SK-N-SH (cell line): ENCODE results near the gene KAT2A.

Experiments
- CHD2 ChIP-seq: fragments of 150-350 bp; IDR thresholded peaks from 2 replicates; pipeline ENCODE4 v1.6.1; 2018; ENCODE audit warnings: low read length; ENCODE audit not compliant: partially characterized antibody
- EZH2phosphoT487 ChIP-seq: fragments of 200-600 bp; sonication (generic); IDR thresholded peaks from 2 replicates; pipeline ENCODE4 v1.6.1; 2017; ENCODE audit warnings: low read depth, mixed run types, mild to moderate bottlenecking, antibody characterized with exemption, moderate library complexity, borderline replicate concordance
- MEF2A ChIP-seq: IDR thresholded peaks from 2 replicates; pipeline ENCODE4 v1.4.0; 2012; ENCODE audit warnings: low read depth, borderline replicate concordance
- POLR2AphosphoS5 ChIP-seq: IDR thresholded peaks from 2 replicates; pipeline ENCODE4 v1.6.1; 2012; ENCODE audit warnings: low read depth, low read length
- RAD21 ChIP-seq: IDR thresholded peaks from 2 replicates; pipeline ENCODE4 v1.6.1; 2012; ENCODE audit warnings: mild to moderate bottlenecking, low read length
- RCOR1 ChIP-seq: fragments of 150-350 bp; IDR thresholded peaks from 2 replicates; pipeline ENCODE4 v1.6.1; 2017; ENCODE audit warnings: antibody characterized with exemption, low read length
- RFX5 ChIP-seq: IDR thresholded peaks from 2 replicates; pipeline ENCODE4 v1.6.1; 2012; ENCODE audit warnings: mild to moderate bottlenecking, improper control_type of control experiment, low read length
- YY1 ChIP-seq: IDR thresholded peaks from 2 replicates; pipeline ENCODE4 v1.4.0; 2012; ENCODE audit warnings: low read depth, mild to moderate bottlenecking
- TF ChIP-seq, protein P1 (sequence below): fragments of 200-600 bp; sonication (generic); IDR thresholded peaks from 2 replicates; pipeline ENCODE4 v1.6.1; 2017; ENCODE audit warnings: antibody characterized with exemption, mild to moderate bottlenecking, moderate library complexity
- TF ChIP-seq, protein P2 (sequence below): fragments of 150-350 bp; IDR thresholded peaks from 2 replicates; pipeline ENCODE4 v1.6.1; 2016; ENCODE audit warnings: mild to moderate bottlenecking, low read depth, low read length
- TF ChIP-seq, protein P3 (sequence below): fragments of 150-350 bp; IDR thresholded peaks from 2 replicates; pipeline ENCODE4 v1.6.1; 2017; ENCODE audit warnings: antibody characterized with exemption, low read length, low read depth, borderline replicate concordance
- TF ChIP-seq, protein P4 (sequence below): IDR thresholded peaks from 2 replicates; pipeline ENCODE4 v1.6.1; 2012; ENCODE audit warnings: mild to moderate bottlenecking, low read depth, low read length, moderate library complexity

DNA sequence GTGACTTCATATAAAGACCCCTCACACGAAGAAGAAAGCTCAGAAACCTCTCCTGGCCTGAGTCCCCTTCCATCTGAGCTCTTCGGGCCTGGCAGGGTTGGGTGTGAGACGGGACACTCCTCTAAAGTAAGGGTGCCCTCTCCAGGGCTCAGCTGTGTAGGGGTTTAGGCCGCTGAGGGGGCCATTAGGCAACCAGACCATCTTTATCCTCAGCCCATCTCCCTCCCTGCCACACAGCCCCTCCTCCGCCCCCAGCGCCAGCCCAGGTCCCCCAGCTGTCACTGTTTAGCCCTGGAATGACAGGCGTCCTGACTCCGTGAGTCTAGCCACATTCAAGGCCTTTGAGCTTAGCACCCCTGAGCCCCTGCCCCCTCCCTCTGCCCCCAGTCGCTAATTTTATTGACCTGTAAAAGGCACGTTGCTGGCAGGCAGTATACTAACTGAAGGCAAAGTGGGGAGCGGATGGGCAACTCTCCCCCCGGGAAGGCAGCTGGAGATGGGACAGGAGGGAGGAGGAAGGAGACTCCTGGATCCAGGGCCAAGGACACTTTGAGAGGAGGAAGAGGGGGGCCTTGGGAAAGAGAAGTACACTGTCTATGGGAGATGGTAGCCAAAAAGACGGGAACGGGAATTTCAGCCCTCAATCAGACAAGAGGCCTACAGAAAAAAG, 22.3 kb downstream of the KAT2A start:
- TF ChIP-seq, protein P1, sequence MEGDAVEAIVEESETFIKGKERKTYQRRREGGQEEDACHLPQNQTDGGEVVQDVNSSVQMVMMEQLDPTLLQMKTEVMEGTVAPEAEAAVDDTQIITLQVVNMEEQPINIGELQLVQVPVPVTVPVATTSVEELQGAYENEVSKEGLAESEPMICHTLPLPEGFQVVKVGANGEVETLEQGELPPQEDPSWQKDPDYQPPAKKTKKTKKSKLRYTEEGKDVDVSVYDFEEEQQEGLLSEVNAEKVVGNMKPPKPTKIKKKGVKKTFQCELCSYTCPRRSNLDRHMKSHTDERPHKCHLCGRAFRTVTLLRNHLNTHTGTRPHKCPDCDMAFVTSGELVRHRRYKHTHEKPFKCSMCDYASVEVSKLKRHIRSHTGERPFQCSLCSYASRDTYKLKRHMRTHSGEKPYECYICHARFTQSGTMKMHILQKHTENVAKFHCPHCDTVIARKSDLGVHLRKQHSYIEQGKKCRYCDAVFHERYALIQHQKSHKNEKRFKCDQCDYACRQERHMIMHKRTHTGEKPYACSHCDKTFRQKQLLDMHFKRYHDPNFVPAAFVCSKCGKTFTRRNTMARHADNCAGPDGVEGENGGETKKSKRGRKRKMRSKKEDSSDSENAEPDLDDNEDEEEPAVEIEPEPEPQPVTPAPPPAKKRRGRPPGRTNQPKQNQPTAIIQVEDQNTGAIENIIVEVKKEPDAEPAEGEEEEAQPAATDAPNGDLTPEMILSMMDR: no peak
- TF ChIP-seq MEF2A: no peak
- TF ChIP-seq, protein P2, sequence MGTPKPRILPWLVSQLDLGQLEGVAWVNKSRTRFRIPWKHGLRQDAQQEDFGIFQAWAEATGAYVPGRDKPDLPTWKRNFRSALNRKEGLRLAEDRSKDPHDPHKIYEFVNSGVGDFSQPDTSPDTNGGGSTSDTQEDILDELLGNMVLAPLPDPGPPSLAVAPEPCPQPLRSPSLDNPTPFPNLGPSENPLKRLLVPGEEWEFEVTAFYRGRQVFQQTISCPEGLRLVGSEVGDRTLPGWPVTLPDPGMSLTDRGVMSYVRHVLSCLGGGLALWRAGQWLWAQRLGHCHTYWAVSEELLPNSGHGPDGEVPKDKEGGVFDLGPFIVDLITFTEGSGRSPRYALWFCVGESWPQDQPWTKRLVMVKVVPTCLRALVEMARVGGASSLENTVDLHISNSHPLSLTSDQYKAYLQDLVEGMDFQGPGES: no peak
- TF ChIP-seq, protein P3, sequence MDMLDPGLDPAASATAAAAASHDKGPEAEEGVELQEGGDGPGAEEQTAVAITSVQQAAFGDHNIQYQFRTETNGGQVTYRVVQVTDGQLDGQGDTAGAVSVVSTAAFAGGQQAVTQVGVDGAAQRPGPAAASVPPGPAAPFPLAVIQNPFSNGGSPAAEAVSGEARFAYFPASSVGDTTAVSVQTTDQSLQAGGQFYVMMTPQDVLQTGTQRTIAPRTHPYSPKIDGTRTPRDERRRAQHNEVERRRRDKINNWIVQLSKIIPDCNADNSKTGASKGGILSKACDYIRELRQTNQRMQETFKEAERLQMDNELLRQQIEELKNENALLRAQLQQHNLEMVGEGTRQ: no peak
- TF ChIP-seq EZH2phosphoT487: no peak
- TF ChIP-seq, protein P4, sequence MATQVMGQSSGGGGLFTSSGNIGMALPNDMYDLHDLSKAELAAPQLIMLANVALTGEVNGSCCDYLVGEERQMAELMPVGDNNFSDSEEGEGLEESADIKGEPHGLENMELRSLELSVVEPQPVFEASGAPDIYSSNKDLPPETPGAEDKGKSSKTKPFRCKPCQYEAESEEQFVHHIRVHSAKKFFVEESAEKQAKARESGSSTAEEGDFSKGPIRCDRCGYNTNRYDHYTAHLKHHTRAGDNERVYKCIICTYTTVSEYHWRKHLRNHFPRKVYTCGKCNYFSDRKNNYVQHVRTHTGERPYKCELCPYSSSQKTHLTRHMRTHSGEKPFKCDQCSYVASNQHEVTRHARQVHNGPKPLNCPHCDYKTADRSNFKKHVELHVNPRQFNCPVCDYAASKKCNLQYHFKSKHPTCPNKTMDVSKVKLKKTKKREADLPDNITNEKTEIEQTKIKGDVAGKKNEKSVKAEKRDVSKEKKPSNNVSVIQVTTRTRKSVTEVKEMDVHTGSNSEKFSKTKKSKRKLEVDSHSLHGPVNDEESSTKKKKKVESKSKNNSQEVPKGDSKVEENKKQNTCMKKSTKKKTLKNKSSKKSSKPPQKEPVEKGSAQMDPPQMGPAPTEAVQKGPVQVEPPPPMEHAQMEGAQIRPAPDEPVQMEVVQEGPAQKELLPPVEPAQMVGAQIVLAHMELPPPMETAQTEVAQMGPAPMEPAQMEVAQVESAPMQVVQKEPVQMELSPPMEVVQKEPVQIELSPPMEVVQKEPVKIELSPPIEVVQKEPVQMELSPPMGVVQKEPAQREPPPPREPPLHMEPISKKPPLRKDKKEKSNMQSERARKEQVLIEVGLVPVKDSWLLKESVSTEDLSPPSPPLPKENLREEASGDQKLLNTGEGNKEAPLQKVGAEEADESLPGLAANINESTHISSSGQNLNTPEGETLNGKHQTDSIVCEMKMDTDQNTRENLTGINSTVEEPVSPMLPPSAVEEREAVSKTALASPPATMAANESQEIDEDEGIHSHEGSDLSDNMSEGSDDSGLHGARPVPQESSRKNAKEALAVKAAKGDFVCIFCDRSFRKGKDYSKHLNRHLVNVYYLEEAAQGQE: no peak
- no peak; the same call in 1 of the 2 replicates for TF ChIP-seq RAD21
- TF ChIP-seq CHD2: no peak
- no peak for TF ChIP-seq RCOR1
- no peak for TF ChIP-seq RFX5
- TF ChIP-seq POLR2AphosphoS5: no peak
- no peak for TF ChIP-seq YY1
